SU-DHL-6 (cell line): ENCODE results near the gene ZNF746.

Experiments used
- CTCF ChIP-seq: fragments of 200-600 bp; sonication (generic); IDR thresholded peaks from one replicate; pipeline ENCODE4 v1.5.1; 2017; ENCODE audit warnings: antibody characterized with exemption, mild to moderate bottlenecking, low read length, moderate library complexity; ENCODE audit not compliant: insufficient read depth, poor library complexity, severe bottlenecking
- EZH2phosphoT487 ChIP-seq: fragments of 200-600 bp; sonication (generic), shearing (Covaris generic); conservative IDR thresholded peaks from 2 replicates; pipeline ENCODE4 v1.6.1; 2018; ENCODE audit warnings: mild to moderate bottlenecking, antibody characterized with exemption, low read length, moderate library complexity, mixed read lengths

- TF ChIP-seq CTCF (no peak), EZH2phosphoT487 (no peak)
These were observed 31.2 kb downstream of the ZNF746 start for GRCh38 chr7:149466364-149466763.
